Osteoblast (primary cell): ENCODE measurements around the gene P2RY12. TPM values are rescaled to one million over a fixed set of nuclear protein-coding genes. Genes with fewer than 3 reads are reported as not detected.

Experiments used
- DNase-seq: peaks from one replicate; pipeline ENCODE4 v3.0.0; 2011; ENCODE audit warnings: low spot score, mixed read lengths; ENCODE audit not compliant: insufficient read length; ENCODE audit errors: missing footprints
- H2AFZ ChIP-seq: 2 replicates; pipeline ENCODE4 v1.6.0; 2011; ENCODE audit warnings: mild to moderate bottlenecking, low read length
- H3K27ac ChIP-seq: 2 replicates; pipeline ENCODE4 v1.5.1; 2011; ENCODE audit warnings: mild to moderate bottlenecking, low read depth, low read length, moderate library complexity
- H3K27me3 ChIP-seq: 2 replicates; pipeline ENCODE4 v1.6.0; 2012; ENCODE audit warnings: mild to moderate bottlenecking, control low read depth, inconsistent platforms, low read length, moderate library complexity; ENCODE audit not compliant: insufficient read depth
- H3K36me3 ChIP-seq: 2 replicates; pipeline ENCODE4 v1.5.1; 2011; ENCODE audit warnings: mild to moderate bottlenecking, low read length, control low read depth, moderate library complexity; ENCODE audit not compliant: insufficient read depth
- H3K4me1 ChIP-seq: 2 replicates; pipeline ENCODE4 v1.5.1; 2011; ENCODE audit warnings: mild to moderate bottlenecking, low read length, control low read depth, moderate library complexity; ENCODE audit not compliant: insufficient read depth
- H3K4me2 ChIP-seq: 2 replicates; pipeline ENCODE4 v1.6.0; 2011; ENCODE audit warnings: mild to moderate bottlenecking, low read length; ENCODE audit not compliant: insufficient read depth
- H3K4me3 ChIP-seq: fragments of 200-600 bp; sonication (generic); 3 replicates; pipeline ENCODE4 v1.5.1; 2012; ENCODE audit warnings: mild to moderate bottlenecking, low read length, inconsistent platforms; ENCODE audit not compliant: insufficient read depth
- H3K79me2 ChIP-seq: 2 replicates; pipeline ENCODE4 v1.6.0; 2012; ENCODE audit warnings: mild to moderate bottlenecking, low read length, control low read depth, inconsistent platforms; ENCODE audit not compliant: insufficient read depth
- H3K9me3 ChIP-seq: 2 replicates; pipeline ENCODE4 v1.5.1; 2011; ENCODE audit warnings: low read depth, low read length, control low read depth
- H4K20me1 ChIP-seq: 2 replicates; pipeline ENCODE4 v1.6.0; 2012; ENCODE audit warnings: mild to moderate bottlenecking, low read length, control low read depth; ENCODE audit not compliant: insufficient read depth
- total RNA-seq: library from RNA; depleted of rRNA; stranded (reverse); fragments of >200 nt; gene quantifications from 2 replicates; pipeline ENCODE4 v1.2.3, GENCODE V29; 2012
- TF ChIP-seq, protein P1 (sequence below): IDR thresholded peaks from 2 replicates; pipeline ENCODE4 v1.5.1; 2011; ENCODE audit warnings: mild to moderate bottlenecking, low read depth, low read length, moderate library complexity; ENCODE audit errors: extremely low read depth

Gene P2RY12
- total RNA-seq, 1 donor, result not detected

DNA sequence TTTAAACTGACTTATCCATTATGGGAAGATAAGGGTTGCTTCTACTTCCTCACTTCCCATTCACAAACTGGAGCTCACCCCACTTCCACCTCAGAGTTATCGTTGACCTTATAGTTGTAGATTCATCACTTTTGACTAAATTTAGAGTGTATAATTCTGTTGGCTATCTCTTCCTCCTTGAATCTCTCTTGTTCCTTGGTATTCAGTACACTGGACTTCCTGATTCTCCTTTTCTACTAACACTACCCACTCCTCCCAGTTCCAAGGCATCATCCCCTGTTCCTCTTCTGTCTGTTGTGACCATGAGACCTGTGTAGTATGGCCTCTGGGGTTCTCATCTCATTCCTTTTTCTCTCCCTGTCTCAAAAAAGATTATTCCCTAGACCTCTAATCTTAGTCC lies 62.0 kb downstream of the P2RY12 start:
- Histone ChIP-seq H2AFZ (no peak overlapping the region), H3K27ac (no peak overlapping the region), H3K27me3 (no peaks in the 10 kb centered on the region), H3K79me2 (no peaks in the 10 kb centered on the region), H3K4me2 (no peak overlapping the region), H3K36me3 (no peaks in the 10 kb centered on the region), H4K20me1 (no peaks in the 10 kb centered on the region), H3K4me3 (no peak overlapping the region), H3K4me1 (peaks cover 26% of the 10 kb centered on the region), H3K9me3 (no peaks in the 10 kb centered on the region)
- DNase-seq, result no peak
- TF ChIP-seq, protein P1, sequence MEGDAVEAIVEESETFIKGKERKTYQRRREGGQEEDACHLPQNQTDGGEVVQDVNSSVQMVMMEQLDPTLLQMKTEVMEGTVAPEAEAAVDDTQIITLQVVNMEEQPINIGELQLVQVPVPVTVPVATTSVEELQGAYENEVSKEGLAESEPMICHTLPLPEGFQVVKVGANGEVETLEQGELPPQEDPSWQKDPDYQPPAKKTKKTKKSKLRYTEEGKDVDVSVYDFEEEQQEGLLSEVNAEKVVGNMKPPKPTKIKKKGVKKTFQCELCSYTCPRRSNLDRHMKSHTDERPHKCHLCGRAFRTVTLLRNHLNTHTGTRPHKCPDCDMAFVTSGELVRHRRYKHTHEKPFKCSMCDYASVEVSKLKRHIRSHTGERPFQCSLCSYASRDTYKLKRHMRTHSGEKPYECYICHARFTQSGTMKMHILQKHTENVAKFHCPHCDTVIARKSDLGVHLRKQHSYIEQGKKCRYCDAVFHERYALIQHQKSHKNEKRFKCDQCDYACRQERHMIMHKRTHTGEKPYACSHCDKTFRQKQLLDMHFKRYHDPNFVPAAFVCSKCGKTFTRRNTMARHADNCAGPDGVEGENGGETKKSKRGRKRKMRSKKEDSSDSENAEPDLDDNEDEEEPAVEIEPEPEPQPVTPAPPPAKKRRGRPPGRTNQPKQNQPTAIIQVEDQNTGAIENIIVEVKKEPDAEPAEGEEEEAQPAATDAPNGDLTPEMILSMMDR, result no peak

DNA sequence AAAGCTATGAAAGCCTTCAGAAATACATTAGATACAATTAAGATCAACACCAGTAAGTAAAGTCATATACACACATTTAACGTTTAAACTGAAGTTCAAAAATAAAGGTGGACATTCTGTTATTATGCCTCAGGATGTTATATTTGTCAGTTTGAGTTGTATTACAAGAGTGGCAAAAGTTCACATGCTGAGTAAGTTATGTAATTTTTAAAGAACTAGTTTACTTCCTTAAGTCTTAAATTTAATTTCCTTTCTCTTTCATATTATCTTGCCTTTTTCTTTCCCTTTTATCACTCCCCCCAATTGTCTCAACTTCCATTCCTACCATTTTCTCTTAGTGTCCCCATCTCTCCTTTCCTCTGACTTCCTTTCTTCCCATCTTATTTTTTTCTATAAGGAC lies 63.0 kb downstream of the P2RY12 start:
- Histone ChIP-seq H3K4me2 (no peak overlapping the region), H3K36me3 (no peaks in the 10 kb centered on the region), H3K9me3 (no peaks in the 10 kb centered on the region), H3K79me2 (no peaks in the 10 kb centered on the region), H3K4me1 (peaks cover 31% of the 10 kb centered on the region), H4K20me1 (no peaks in the 10 kb centered on the region), H2AFZ (no peak overlapping the region), H3K4me3 (no peak overlapping the region), H3K27me3 (no peaks in the 10 kb centered on the region), H3K27ac (no peak overlapping the region)
- peak; percentile 11 for DNase-seq
- TF ChIP-seq, protein P1, result no peak

DNA sequence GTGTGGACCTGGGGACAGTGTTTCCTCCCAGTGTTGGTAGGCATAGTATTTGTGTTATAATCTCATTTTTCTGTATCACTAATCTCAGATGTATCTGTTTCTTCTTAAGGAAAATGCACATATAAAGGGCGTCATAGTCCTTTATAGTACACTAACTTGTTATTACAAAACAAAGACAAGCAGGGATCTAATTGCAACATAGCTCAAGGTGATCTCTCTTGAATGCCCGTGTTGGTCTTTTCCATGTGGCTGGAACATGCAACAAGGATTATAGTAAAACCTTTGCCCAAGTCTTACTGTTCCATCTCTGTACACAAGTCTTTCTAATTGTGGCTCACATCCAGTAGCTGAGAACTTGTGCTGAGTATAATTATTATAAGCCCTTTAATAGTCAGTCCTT lies 64.4 kb downstream of the P2RY12 start:
- Histone ChIP-seq H3K27ac (peak overlapping the region; percentile 2), H3K79me2 (no peaks in the 10 kb centered on the region), H3K36me3 (no peaks in the 10 kb centered on the region), H3K4me3 (no peak overlapping the region), H3K4me1 (peaks cover 31% of the 10 kb centered on the region), H3K4me2 (peak overlapping the region; percentile 4), H4K20me1 (no peaks in the 10 kb centered on the region), H3K9me3 (no peaks in the 10 kb centered on the region), H3K27me3 (no peaks in the 10 kb centered on the region), H2AFZ (peak overlapping the region; percentile 3)
- TF ChIP-seq, protein P1, result no peak
- DNase-seq, result no peak

DNA sequence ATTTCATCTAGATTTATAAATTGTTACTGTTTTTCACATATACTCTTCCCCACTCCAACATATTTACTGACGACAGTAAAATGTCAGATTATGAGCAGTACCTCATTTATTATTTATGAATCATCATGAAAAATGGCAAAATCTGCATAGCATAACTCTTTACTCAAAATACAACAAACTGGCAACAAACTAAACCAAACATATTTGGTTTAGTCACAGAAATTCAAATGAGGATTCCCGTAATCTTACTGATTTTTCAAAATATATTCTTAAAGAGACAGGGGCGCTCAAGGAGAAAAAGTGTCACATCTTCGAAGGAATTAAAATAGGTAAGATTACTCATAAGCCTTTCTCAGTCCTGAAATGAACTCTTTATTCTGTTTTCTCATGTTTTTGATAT lies 64.9 kb downstream of the P2RY12 start:
- Histone ChIP-seq H3K79me2 (no peaks in the 10 kb centered on the region), H3K4me1 (peaks cover 31% of the 10 kb centered on the region), H3K27me3 (no peaks in the 10 kb centered on the region), H2AFZ (peak overlapping the region; percentile 3), H3K4me3 (no peak overlapping the region), H3K27ac (peak overlapping the region; percentile 2), H3K9me3 (no peaks in the 10 kb centered on the region), H3K4me2 (peak overlapping the region; percentile 4), H3K36me3 (no peaks in the 10 kb centered on the region), H4K20me1 (no peaks in the 10 kb centered on the region)
- DNase-seq, result peak; percentile 57
- TF ChIP-seq, protein P1, result no peak
